K562 (cell line): Measurements from ENCODE around the gene ZNF821. TPM values are rescaled to one million over a fixed set of nuclear protein-coding genes. Genes with fewer than 3 reads are reported as not detected.

ENCODE experiments used
- ARID3A ChIP-seq: IDR thresholded peaks from 2 replicates; pipeline ENCODE4 v1.6.1; 2012; ENCODE audit warnings: low read depth, low read length, improper control_type of control experiment, borderline replicate concordance
- HDAC3 ChIP-seq: fragments of 450-650 bp; IDR thresholded peaks from 2 replicates; pipeline ENCODE4 v1.6.1; 2018; ENCODE audit warnings: borderline replicate concordance, mild to moderate bottlenecking, moderate library complexity; ENCODE audit not compliant: partially characterized antibody
- KLF6 ChIP-seq: fragments of 250-450 bp; sonication (Bioruptor Pico); IDR thresholded peaks from 2 replicates; pipeline ENCODE4 v1.4.0; 2020; ENCODE audit warnings: mild to moderate bottlenecking, moderate library complexity, borderline replicate concordance
- MAFG ChIP-seq: fragments of 450-650 bp; conservative IDR thresholded peaks from 2 replicates; pipeline ENCODE4 v1.6.1; 2016; ENCODE audit warnings: missing genetic modification characterization, missing compliant biosample characterization
- MECOM ChIP-seq: fragments of 250-450 bp; sonication (Bioruptor Pico); IDR thresholded peaks from 2 replicates; pipeline ENCODE4 v1.8.0; 2022; ENCODE audit warnings: inconsistent platforms
- NR2F6 ChIP-seq: fragments of 450-650 bp; formaldehyde crosslinking; IDR thresholded peaks from 2 replicates; pipeline ENCODE4 v1.4.0; 2020; ENCODE audit warnings: mild to moderate bottlenecking
- ZBTB8A ChIP-seq: fragments of 450-650 bp; IDR thresholded peaks from 2 replicates; pipeline ENCODE4 v1.6.1; 2018; ENCODE audit warnings: mild to moderate bottlenecking, moderate library complexity; ENCODE audit not compliant: partially characterized antibody
- ZNF23 ChIP-seq: fragments of 250-450 bp; sonication (Bioruptor Pico); IDR thresholded peaks from 2 replicates; pipeline ENCODE4 v1.4.0; 2020; ENCODE audit warnings: mild to moderate bottlenecking
- polyA plus RNA-seq, 8 experiments: library from polyadenylated mRNA; depleted of rRNA in 4 of 8; stranded (reverse) in 5 of 8; unstranded in 3 of 8; fragments of >200 nt; fragmentation: Nextera tagmentation in 2 of 8; fragmentation: Illumina TruSeq in 1 of 8; extraction: Ambion mirVana in 2 of 8; extraction: Trizol in 1 of 8; gene quantifications; 2 replicates each; pipeline versions ENCODE4 v1.2.1 to v1.2.3, GENCODE V29; 2011 to 2014; ENCODE audit warnings: inconsistent platforms in 1 of 8, missing spikeins in 1 of 8
- total RNA-seq, 7 experiments: library from RNA; depleted of rRNA in 6 of 7; stranded (reverse); fragments of >200 nt in 6 of 7; fragmentation: Illumina TruSeq in 2 of 7; extraction: Trizol in 2 of 7; gene quantifications; 2 replicates each; pipeline versions ENCODE4 v1.2.1 to v1.2.3, GENCODE V29; 2011 to 2021; ENCODE audit warnings: low replicate concordance in 1 of 7
- TF ChIP-seq, protein P1 (sequence below): fragments of 250-450 bp; sonication (Bioruptor Pico); IDR thresholded peaks from 2 replicates; pipeline ENCODE4 v1.4.0; 2020

ZNF821 gene
- total and polyA plus RNA-seq, 9 of the 15 experiments (the other 6 are each of a cell fraction or from before 2014, with no cell fraction given) = 0.38 to 5.6 (median 3.6) TPM

DNA sequence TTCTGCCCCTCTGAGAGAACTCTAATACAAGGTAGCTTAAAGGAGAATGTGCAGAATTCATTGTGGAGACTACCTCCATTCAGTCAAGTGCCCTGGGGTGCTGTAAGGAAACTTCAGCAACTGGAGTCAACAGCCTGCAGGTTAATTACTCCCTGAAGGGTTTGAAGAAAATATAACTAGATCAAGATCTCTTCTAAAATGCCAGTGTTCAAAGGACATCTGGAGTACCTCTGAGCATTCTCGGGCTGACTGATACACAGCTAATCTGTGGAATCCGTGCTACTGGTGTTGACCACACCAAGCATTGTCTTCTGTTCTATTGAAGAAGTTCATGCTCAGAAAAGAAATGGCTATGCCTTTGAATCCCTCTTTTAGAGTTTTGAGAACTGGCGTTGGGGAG, 49.7 kb downstream of the ZNF821 start (continued):
- TF ChIP-seq MAFG (tag) (no peak), ZBTB8A (no peak), HDAC3 (no peak), KLF6 (no peak), ARID3A (no peak), ZNF23 (CRISPR knock-in tag) (no peak), NR2F6 (no peak), MECOM (CRISPR knock-in tag) (no peak)
- TF ChIP-seq, protein P1, sequence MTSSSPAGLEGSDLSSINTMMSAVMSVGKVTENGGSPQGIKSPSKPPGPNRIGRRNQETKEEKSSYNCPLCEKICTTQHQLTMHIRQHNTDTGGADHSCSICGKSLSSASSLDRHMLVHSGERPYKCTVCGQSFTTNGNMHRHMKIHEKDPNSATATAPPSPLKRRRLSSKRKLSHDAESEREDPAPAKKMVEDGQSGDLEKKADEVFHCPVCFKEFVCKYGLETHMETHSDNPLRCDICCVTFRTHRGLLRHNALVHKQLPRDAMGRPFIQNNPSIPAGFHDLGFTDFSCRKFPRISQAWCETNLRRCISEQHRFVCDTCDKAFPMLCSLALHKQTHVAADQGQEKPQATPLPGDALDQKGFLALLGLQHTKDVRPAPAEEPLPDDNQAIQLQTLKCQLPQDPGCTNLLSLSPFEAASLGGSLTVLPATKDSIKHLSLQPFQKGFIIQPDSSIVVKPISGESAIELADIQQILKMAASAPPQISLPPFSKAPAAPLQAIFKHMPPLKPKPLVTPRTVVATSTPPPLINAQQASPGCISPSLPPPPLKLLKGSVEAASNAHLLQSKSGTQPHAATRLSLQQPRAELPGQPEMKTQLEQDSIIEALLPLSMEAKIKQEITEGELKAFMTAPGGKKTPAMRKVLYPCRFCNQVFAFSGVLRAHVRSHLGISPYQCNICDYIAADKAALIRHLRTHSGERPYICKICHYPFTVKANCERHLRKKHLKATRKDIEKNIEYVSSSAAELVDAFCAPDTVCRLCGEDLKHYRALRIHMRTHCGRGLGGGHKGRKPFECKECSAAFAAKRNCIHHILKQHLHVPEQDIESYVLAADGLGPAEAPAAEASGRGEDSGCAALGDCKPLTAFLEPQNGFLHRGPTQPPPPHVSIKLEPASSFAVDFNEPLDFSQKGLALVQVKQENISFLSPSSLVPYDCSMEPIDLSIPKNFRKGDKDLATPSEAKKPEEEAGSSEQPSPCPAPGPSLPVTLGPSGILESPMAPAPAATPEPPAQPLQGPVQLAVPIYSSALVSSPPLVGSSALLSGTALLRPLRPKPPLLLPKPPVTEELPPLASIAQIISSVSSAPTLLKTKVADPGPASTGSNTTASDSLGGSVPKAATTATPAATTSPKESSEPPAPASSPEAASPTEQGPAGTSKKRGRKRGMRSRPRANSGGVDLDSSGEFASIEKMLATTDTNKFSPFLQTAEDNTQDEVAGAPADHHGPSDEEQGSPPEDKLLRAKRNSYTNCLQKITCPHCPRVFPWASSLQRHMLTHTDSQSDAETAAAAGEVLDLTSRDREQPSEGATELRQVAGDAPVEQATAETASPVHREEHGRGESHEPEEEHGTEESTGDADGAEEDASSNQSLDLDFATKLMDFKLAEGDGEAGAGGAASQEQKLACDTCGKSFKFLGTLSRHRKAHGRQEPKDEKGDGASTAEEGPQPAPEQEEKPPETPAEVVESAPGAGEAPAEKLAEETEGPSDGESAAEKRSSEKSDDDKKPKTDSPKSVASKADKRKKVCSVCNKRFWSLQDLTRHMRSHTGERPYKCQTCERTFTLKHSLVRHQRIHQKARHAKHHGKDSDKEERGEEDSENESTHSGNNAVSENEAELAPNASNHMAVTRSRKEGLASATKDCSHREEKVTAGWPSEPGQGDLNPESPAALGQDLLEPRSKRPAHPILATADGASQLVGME (CRISPR knock-in tag) = no peak
- TF ChIP-seq, all 486 proteins: peak for 0
